NB4 (cell line): ENCODE measurements around the gene LRWD1.
"Not testable (repeated sequence)": the region's sequence is repeated elsewhere in the genome, so short reads cannot be mapped to it uniquely, and the experiment has no call there.

Experiments used
- DNase-seq: peaks from one replicate; pipeline ENCODE4 v3.0.0; 2010; ENCODE audit warnings: low read depth
- H3K4me3 ChIP-seq: one replicate; pipeline ENCODE4 v1.5.1; 2011; ENCODE audit warnings: mild to moderate bottlenecking, low read depth, low read length, moderate library complexity

The LRWD1 gene

GRCh38 chr7:102507410-102508088, 42.8 kb downstream of the LRWD1 start:
- H3K4me3 ChIP-seq = not testable (repeated sequence)

GRCh38 chr7:102510575-102510974, 45.8 kb downstream of the LRWD1 start:
- not testable (repeated sequence) for H3K4me3 ChIP-seq, DNase-seq

More at GRCh38 chr7:102507410-102508088, 42.8 kb downstream of the LRWD1 start:
- not testable (repeated sequence) for DNase-seq

GRCh38 chr7:102511860-102512522, 47.2 kb downstream of the LRWD1 start:
- not testable (repeated sequence) for DNase-seq, H3K4me3 ChIP-seq

- DNase-seq = peak; percentile 82
- H3K4me3 ChIP-seq = not testable (repeated sequence)
These were observed 47.9 kb downstream of the LRWD1 start for GRCh38 chr7:102512642-102513221.

- not testable (repeated sequence) for DNase-seq, H3K4me3 ChIP-seq
These were observed 50.3 kb downstream of the LRWD1 start for GRCh38 chr7:102514881-102515721.

GRCh38 chr7:102515889-102516288, 51.1 kb downstream of the LRWD1 start:
- not testable (repeated sequence) for H3K4me3 ChIP-seq, DNase-seq

GRCh38 chr7:102516951-102517350, 52.2 kb downstream of the LRWD1 start:
- H3K4me3 ChIP-seq, DNase-seq: not testable (repeated sequence)

GRCh38 chr7:102517550-102518147, 52.9 kb downstream of the LRWD1 start, which contains the start of gene RASA4B:
RASA4B (minus strand) TSS chr7:102517777; CDS start chr7:102517710, 67 bp downstream.
- peak; percentile 2 for DNase-seq
- not testable (repeated sequence) for H3K4me3 ChIP-seq

- H3K4me3 ChIP-seq, DNase-seq: not testable (repeated sequence)
These were observed 56.0 kb downstream of the LRWD1 start for GRCh38 chr7:102520797-102521196.
